Measurements from ENCODE around the gene EIF4E1B.

- TF ChIP-seq CTCF (IDR thresholded peaks at IDR 0.05): no peak
- TF ChIP-seq POLR2A (IDR thresholded peaks at IDR 0.05; ENCODE audit: low read depth): no peak
- no peak for TF ChIP-seq POLR2AphosphoS5 (IDR thresholded peaks at IDR 0.05)
Observed at GRCh38 chr5:176640616-176641015, 10.1 kb downstream of the EIF4E1B start.
